Skin of body (tissue), 2 donors: Measurements from ENCODE around the gene HEPN1. TPM values are rescaled to one million over a fixed set of nuclear protein-coding genes. Genes with fewer than 3 reads are reported as not detected.
A peak's percentile ranks its signal among the peaks of the same experiment; 100 is the strongest.

Experiments
- DNase-seq: peaks from one replicate; lab custom pipeline; 2025; lab: John Stamatoyannopoulos, UW
- total RNA-seq: library from RNA; depleted of rRNA; stranded (reverse); fragments of >200 nt; gene quantifications from one replicate; pipeline ENCODE4 v1.2.3, GENCODE V29; 2014

Gene HEPN1
- total RNA-seq, 1 donor from 2014 or later = not detected

GRCh38 chr11:124884869-124885479 lies 34.1 kb upstream of the HEPN1 start:
- no peak for DNase-seq

DNA sequence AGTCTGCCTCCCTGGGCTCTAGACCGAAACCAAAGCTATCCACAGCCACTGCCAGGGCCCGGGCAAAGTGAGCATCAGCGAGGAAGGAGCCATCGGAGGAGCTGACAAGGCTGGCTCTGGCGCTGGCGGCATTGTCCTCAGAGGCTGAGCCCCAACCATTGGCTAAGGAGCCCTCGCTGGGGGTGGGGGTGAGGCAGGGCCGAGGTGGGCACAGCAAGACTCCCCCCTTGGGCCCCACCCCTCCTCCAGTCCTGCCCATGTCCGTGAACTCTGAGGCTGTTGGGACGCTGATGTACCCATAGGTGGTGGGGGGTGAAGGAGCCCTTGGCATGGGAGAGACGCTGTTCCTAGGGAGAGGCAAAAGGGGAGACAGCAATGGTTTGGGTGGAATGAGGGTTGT lies 32.6 kb upstream of the HEPN1 start:
- no peak for DNase-seq

DNA sequence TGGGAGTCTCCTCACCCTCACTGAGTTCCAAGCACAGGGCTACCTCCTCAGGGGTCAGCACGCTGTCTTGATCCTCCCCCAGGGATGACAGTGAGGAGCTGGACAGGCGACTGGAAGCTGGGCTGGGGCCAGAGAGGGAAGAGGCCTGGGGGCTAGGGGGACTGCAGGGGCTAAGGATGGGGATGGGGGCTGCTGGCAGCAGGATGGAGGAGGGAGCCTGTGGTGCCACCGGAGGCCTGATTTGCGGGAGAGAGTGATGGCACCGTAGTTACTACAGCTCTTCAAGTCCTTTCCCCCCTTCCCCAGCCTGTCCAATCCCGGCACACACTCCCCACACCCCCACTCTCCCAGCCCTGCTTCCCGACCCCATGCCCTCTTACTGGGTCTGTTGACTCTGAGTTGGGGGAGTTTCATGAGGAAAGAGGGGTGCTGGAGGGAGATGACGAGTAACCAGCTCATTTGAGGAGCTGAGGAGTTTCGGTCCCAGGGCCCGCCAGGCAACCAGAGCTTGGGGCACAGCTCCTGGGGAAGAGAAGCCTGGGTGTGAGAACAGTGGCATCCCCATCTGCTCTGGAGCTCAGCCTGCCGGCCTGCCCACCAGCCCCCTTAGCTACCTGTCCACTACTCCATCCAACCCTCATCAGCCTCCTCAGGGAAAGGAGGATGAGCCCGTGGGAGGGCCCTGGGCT lies 31.9 kb upstream of the HEPN1 start:
- no peak for DNase-seq

- no peak for DNase-seq
These were observed 31.4 kb upstream of the HEPN1 start for GRCh38 chr11:124887667-124888013.

DNA sequence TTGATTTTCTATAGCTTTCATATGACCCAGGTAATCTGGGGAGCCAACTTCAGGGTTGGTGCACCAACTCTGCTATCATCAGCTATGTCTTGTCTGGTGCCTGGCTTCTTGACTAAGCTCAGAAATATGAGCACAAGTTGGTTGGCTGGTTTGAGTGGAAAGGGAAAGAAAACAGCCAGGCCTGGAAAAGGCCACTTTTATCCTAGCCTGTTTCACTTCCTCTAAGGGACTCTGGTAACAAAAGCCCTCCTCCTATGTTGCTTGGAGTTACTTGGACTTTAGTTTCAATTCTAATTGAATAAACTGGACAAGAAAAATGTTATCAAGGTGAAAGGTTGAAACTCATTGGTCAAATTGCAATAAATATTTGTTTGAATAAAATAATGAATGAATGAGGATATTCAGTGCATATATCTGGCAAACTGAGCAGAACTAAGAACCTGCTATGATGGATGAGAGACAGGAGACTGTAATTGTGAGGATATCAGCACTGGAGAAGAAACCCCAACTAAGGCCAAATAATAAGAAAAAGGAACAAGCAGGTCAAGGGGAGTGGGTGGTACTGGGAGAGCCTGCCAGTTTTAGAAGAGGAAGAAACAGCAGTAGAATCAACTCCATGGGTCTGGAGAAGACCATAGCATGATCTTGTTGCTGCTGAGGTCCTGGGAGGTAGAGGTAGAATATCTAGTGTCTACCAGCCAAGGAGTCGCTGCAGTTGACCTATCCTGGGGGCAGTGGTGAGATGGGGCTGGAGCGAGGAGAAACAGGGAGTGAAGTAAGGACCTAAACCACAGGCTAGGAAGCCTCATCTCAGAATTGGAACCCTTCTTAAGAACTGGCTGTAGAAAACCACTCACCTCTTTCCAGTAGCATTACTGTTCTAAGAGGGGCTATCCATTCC lies 29.6 kb upstream of the HEPN1 start:
- DNase-seq = no peak

- no peak for DNase-seq
These were observed 28.9 kb upstream of the HEPN1 start for GRCh38 chr11:124890151-124890550.

DNA sequence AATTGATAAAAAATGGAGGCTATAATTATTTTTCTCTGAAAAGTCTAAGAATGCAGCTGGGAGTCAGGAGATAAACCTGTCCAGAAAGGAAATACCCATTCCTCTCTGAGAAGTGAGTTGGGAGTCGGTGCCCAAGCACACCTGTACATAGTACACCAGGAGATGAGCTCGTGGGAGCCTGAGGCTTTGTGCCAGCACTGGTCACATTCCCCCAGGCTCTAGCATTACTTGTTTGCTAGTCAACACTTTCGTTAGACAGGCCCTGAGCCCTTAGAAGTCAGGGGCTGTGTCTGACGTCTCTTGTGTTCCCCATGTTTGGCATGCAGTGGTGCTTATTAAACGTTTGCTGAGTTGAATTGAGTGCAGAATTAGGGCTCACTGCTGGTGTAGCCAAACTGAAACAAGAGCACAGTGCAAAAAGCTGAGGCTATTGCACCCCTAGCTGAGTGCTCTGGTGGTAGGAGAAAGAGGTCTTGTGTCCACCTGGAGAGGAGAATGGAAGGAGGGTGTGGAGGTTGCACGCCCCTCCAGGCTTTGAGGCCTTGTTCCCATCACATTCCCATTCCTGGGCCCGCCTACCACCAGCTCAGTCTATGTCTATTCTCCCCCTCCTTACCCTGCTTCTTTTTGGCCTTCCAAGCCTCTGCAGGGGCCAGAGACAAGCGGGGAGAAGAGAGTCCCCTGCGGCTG lies 28.2 kb upstream of the HEPN1 start:
- no peak for DNase-seq

DNA sequence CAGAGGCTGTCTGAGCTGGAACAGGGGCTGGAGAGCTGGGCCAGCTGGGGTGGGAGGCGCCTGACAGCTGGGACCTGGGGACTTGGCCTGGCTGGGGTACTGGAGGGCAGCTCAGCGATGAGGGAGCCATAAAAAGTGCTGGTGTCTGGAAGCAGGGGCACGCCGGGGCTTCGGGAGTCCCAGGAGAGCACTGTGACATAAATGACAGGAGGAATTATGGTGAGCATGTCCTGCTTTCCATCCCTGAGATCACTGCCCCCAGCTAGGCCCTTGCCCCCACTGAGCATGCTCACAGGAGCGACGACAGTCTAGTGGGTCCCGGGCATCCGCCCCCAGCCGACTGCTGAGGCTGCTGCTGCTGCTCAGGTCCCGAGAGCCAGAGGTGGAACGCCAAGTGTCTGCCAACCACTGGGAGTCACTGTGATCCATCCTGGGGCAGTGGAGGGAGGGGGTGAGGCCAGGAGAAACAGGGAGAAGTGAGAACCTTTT lies 27.6 kb upstream of the HEPN1 start:
- DNase-seq = no peak

DNA sequence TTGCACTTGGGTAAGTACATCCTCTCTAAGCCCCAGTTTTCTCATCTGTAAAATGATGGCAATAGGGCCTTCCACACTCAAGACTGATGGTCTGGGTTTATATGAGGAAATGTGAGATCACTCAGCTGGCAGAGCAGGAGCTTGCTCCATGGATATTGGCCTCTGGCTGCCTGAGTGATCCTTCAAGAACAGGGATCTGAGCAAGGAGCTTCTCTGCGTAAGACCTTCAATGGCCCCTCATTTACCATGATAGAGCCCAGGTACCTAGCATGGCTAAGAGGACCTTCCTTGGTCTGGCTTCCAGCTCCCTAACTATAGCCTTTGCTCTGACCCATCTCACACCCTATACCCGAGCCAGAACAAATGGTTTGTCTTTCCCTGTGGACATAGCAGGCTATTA lies 26.9 kb upstream of the HEPN1 start:
- no peak for DNase-seq

DNA sequence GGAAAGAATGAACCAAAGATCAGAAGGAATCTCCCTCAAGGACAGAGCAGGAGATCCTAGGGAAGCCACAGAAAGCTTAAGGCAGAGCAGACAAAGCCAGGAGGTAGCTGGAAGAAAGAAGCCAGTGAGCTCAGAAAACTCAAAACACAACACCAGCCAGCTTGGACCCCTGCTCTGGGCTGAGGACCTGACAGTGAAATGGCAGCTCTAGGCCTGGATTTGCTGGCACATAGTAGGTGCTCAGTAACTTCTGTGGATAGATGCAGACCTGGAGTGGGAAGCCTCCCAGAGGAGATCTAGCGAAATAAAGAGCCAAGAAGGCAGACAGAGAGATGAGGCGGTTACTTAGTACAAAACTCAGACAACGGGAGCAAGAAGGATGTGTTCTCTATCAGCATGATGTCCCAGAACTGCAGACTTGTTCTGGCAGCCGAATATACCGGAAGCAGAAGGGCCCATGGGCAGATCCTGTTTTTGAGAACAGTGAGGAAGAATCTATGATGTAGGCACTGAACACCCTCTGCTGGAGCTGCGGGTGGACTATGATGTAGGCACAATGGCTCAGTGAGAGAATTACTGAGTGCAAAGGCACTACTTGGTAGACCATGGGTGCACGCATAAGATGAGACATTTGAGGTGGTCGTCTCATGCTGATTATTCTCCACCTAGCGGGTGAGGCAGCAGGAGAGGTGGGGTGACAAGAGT lies 26.1 kb upstream of the HEPN1 start:
- DNase-seq = no peak

GRCh38 chr11:124893781-124894401 lies 25.2 kb upstream of the HEPN1 start:
- DNase-seq = no peak

- DNase-seq = no peak
These were observed 24.2 kb upstream of the HEPN1 start for GRCh38 chr11:124894606-124895430.

- no peak for DNase-seq
These were observed 23.5 kb upstream of the HEPN1 start for GRCh38 chr11:124895471-124895971.

DNA sequence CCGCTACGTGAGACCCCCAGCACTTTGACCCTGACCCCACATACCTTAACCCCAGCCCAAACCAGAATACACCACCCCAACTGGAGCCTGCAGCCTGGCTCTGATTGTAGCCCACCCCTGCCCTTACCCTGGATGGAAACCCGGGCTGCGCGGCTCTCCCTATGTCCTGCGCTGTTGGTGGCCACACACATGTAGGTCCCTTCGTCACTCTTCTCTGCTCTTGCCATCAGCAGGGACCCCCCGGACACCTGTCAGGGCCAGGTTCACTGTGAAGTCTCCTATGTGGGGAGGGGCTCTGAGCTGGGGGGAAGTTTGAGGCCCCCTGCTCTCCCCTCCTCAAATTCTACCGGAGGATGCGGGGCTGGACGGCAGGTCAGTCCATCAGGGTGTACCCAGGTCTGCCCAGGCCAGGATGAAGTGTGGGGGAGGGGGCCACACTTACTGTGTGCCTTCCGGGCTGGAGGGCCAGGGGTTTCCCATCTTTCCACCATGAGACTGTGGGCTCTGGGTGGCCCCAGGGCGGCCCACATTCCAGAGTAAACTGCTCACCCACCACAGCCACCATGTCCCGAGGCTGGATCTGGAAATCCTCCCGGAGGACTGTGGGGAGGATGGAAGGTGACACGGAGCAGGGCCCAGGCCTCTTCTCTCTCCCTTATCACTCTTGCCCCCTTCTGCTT lies 22.8 kb upstream of the HEPN1 start:
- DNase-seq = no peak

DNA sequence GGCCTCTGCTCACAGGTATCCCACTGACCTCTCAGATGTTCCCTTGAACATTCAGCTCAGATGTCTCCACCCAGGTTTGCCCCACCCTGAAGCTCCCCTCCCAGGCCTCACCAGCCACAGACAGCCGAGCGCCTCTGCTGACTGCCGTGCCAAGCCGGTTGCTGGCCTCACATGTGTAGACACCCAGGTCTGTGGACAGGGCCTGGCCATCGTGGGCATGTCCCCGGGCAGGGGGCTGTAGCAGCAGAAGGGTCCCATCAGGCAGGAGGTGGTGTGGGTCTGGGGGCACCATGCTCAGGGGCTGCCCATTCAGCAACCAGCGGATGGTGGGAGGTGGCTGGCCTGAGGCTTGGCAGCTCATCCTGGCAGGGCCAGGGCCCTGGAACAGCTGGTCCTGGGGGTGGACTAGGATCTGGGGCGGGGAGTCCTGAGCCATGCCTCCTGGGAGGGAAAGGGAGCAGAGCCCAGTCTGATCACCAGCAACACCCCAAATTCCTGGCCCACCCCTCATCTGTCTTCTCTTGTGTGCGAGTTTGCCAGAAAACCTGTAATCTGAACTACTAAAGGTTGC lies 22.1 kb upstream of the HEPN1 start:
- peak; percentile 57 for DNase-seq

DNA sequence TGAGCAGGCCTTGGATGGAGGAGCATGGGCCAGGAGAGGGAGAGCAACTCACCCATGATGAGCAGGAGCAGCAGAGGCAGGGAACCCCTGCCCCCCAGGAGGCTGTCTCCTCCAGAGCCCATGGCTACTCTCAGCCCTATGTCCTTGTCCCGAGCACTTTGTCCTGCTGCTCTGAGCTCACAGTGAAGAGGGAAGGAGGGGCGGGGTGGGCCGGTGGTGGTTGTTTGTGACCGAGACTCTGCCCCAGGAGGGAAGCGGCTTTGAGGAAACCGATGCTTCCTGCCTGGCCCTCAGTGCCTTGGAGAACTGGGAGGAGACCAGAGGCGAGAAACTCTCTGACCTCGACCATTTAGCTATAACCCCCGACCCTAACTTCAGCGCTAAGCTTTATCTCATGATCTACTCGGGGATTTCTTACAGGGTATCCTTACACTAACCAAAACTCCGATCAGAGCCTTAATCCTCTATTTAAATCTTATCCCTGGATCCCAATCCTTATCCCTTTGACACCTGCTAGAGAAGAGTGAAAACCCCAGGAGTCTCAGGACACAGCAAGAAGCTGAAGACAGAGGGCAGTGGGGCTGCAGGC lies 21.3 kb upstream of the HEPN1 start, which contains the start of gene ROBO4:
Gene ROBO4, minus strand, starts transcription at position 192 of the 589 bp plus-strand sequence. Its CDS starts 70 bp downstream, at position 122.
- peak; percentile 42 for DNase-seq

GRCh38 chr11:124898263-124898680 lies 20.8 kb upstream of the HEPN1 start:
- DNase-seq = no peak

- peak; percentile 29 for DNase-seq
These were observed 20.3 kb upstream of the HEPN1 start for GRCh38 chr11:124898711-124899110.
